Activated CD4-positive, alpha-beta T cell treated with anti-CD3 and anti-CD28 coated beads, Interleukin-2, amount 10 ng/mL, durations not matched to agents 7 days and 5 days (primary cell): ENCODE measurements around the gene ZNHIT3. TPM values are rescaled to one million over a fixed set of nuclear protein-coding genes. Genes with fewer than 3 reads are reported as not detected.

Experiments used
- CTCF ChIA-PET: fragments of 350-600 bp; sonication (Branson Sonifier 250); formaldehyde crosslinking; loops from one replicate; lab custom pipeline; 2021; ENCODE audit warnings: antibody characterized with exemption; lab: Charles Lee
- POLR2A ChIA-PET: fragments of 350-600 bp; sonication (Branson Sonifier 250); formaldehyde crosslinking; loops from one replicate; lab custom pipeline; 2021; ENCODE audit warnings: antibody characterized with exemption; lab: Charles Lee
- DNase-seq: peaks from one replicate; pipeline ENCODE4 v3.0.0-alpha.2; 2020
- H3K27ac Mint-ChIP-seq: one replicate; pipeline ENCODE4 v1.8.0; 2021; ENCODE audit warnings: mild to moderate bottlenecking, moderate library complexity, mixed read lengths
- H3K27me3 Mint-ChIP-seq: one replicate; pipeline ENCODE4 v1.8.0; 2021; ENCODE audit warnings: mixed read lengths
- H3K36me3 Mint-ChIP-seq: one replicate; pipeline ENCODE4 v1.8.0; 2021; ENCODE audit warnings: low read depth, mixed read lengths
- H3K4me1 Mint-ChIP-seq: one replicate; pipeline ENCODE4 v1.8.0; 2021; ENCODE audit warnings: mixed read lengths
- H3K4me3 Mint-ChIP-seq: one replicate; pipeline ENCODE4 v1.8.0; 2021; ENCODE audit warnings: mild to moderate bottlenecking, moderate library complexity, mixed read lengths
- H3K9me3 Mint-ChIP-seq: one replicate; pipeline ENCODE4 v1.8.0; 2021; ENCODE audit warnings: mixed read lengths
- total RNA-seq, 2 experiments: library from RNA; stranded (reverse); gene quantifications; one replicate each; pipeline ENCODE4 v1.2.3, GENCODE V29; 2021

ZNHIT3 gene
- total RNA-seq, 2 experiments from 2014 or later, result 35.2 to 36.0 TPM

DNA sequence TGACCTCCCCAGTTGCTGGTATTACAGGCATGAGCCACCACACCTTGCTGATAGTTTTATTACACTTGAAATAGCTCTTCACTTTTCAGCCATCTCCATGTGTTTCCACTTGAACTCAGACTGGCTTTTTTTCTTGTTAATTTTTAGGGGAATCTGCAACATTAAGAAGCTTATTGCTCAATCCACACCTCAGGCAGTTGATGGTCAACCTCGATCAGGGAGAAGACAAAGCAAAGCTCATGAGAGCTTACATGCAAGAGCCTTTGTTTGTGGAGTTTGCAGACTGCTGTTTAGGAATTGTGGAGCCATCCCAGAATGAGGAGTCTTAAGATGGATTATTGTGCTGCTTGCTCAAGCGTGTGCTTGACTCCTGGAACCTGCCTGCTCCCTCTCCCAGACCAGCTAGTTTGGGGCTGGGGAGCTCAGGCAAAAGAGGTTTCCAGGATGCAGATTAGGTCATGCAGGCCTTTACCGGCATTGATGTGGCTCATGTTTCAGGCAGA, 8.6 kb downstream of the ZNHIT3 start:
- ChIA-PET CTCF (no interaction called here), POLR2A (interaction anchor here (0.6 kb wide), 1 partner anchor 11 kb away, joined by 3 read pairs; no protein-coding TSS in a partner anchor)
- Mint-ChIP-seq H3K27me3 (no peaks in the 10 kb centered on the region), H3K27ac (no peak overlapping the region), H3K4me3 (no peak overlapping the region), H3K36me3 (peaks cover 50% of the 10 kb centered on the region), H3K4me1 (peaks cover 8% of the 10 kb centered on the region), H3K9me3 (no peaks in the 10 kb centered on the region)
- DNase-seq, result no peak

DNA sequence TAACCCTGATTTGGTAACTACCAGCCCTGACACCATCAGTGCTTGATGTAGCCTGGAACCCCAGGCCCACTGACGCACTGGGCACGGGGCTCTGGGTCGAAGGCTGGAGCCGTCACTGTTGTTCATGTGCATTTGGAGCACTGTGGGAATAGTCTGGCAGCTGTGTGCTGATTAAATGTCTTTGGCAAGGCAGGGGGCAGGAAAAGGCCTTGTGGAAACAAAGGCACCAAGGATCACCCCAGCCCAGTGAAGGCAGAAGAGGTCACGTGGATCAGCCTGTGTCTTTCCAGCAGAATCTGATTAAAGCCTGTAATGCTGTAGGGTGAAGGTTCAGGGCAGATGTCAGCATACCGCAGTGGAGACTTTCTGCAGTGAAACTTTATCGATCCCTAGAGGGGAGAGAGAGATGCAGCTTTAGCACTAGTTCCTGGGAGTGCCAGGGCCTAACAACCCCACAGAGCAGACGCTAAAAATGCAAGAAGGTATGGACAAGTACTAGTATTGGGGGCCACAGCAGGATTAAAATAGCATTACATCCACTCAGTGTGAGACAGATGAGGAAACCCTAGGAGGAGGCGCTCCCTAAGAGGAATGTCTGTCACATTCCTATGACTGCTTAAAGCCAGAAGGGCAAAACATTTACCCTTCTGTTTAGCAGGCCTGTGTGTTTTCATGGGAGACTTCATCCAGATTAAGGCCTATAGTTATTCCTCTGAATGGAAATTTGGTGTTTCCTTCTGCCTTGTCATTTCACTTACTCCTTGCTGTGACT, 9.7 kb downstream of the ZNHIT3 start:
- peaks cover 4% of the 10 kb centered on the region for H3K4me1 Mint-ChIP-seq
- no peak for DNase-seq
- POLR2A ChIA-PET, result no interaction called here
- H3K27me3 Mint-ChIP-seq, result no peaks in the 10 kb centered on the region
- no peak overlapping the region for H3K4me3 Mint-ChIP-seq
- CTCF ChIA-PET, result no interaction called here
- H3K9me3 Mint-ChIP-seq, result no peaks in the 10 kb centered on the region
- peaks cover 45% of the 10 kb centered on the region for H3K36me3 Mint-ChIP-seq
- H3K27ac Mint-ChIP-seq, result peak overlapping the region; percentile 64

DNA sequence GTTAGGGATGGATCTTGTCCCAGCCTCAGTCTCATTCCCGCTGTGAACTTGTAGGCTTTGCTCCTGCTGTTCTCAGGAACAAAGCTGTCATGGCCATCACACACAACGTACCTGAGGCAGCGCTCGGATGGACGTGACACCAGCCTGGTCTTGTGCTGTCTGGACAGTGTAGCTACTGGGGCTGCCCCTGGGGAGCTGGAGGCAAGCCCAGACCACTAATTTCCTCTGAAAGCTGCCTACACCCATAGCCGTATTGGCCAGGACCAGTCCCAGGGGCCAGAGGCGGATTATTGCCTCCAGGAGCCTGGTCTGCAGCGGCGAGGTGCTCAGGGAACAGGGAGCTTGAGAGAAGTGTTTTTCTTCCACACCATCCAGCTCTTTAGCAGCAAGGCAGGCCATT, 11.7 kb downstream of the ZNHIT3 start:
- Mint-ChIP-seq H3K27me3 (no peaks in the 10 kb centered on the region), H3K36me3 (peaks cover 31% of the 10 kb centered on the region), H3K4me3 (no peak overlapping the region), H3K27ac (no peak overlapping the region), H3K4me1 (no peaks in the 10 kb centered on the region), H3K9me3 (no peaks in the 10 kb centered on the region)
- ChIA-PET CTCF (interaction anchor here (0.9 to 1.3 kb wide), 2 partner anchors 10 to 15 kb away, joined by 3 read pairs; no protein-coding TSS in a partner anchor), POLR2A (interaction anchor here (0.6 kb wide), 2 partner anchors 9 to 12 kb away, joined by 3 to 5 read pairs; partner anchors contain the start of gene ZNHIT3)
- no peak for DNase-seq

GRCh38 chr17:36498560-36499300, 12.2 kb downstream of the ZNHIT3 start:
- H3K27me3 Mint-ChIP-seq, result no peaks in the 10 kb centered on the region
- H3K9me3 Mint-ChIP-seq, result no peaks in the 10 kb centered on the region
- POLR2A ChIA-PET, result interaction anchor here (0.6 kb wide), 2 partner anchors 9 to 12 kb away, joined by 3 to 5 read pairs; partner anchors contain the start of gene ZNHIT3
- CTCF ChIA-PET, result interaction anchor here (0.9 to 1.3 kb wide), 3 partner anchors 10 to 15 kb away, joined by 3 to 6 read pairs (median 3); no protein-coding TSS in a partner anchor
- H3K4me1 Mint-ChIP-seq, result no peaks in the 10 kb centered on the region
- H3K4me3 Mint-ChIP-seq, result no peak overlapping the region
- H3K36me3 Mint-ChIP-seq, result peaks cover 34% of the 10 kb centered on the region
- DNase-seq, result no peak
- H3K27ac Mint-ChIP-seq, result no peak overlapping the region

DNA sequence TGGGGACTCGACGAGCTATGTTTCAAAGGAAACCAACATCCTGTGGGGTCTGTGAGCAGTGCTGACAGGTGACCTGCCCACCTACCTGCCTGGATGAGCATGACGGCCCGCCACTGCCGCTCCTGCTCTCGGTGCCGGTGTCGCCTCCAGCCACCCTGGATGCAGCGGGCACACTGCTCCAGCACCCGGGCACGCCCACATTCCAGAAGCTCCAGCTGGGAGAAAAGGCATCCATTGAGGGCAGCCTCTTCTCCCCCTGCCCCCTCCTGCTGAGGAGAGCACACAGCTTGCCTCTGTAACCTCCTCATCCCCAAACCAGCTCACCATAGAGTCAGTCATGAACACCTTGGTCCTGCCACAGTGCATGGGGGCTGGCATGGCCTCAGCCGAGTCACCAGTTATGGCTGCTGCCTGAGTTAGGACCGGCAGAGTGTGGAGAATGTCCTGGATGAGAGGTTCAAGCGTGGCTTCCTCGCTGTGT, 14.3 kb downstream of the ZNHIT3 start:
- H3K4me3 Mint-ChIP-seq, result no peak overlapping the region
- peaks cover 27% of the 10 kb centered on the region for H3K36me3 Mint-ChIP-seq
- no peaks in the 10 kb centered on the region for H3K4me1 Mint-ChIP-seq
- CTCF ChIA-PET, result interaction anchor here (1.1 to 1.4 kb wide), 2 partner anchors 18 to 19 kb away, joined by 4 read pairs; no protein-coding TSS in a partner anchor
- POLR2A ChIA-PET, result no interaction called here
- DNase-seq, result no peak
- no peaks in the 10 kb centered on the region for H3K9me3 Mint-ChIP-seq
- H3K27ac Mint-ChIP-seq, result no peak overlapping the region
- no peaks in the 10 kb centered on the region for H3K27me3 Mint-ChIP-seq

GRCh38 chr17:36501351-36501750, 14.9 kb downstream of the ZNHIT3 start:
- Mint-ChIP-seq H3K4me3 (no peak overlapping the region), H3K4me1 (no peaks in the 10 kb centered on the region), H3K27ac (no peak overlapping the region), H3K9me3 (no peaks in the 10 kb centered on the region), H3K27me3 (no peaks in the 10 kb centered on the region), H3K36me3 (peaks cover 23% of the 10 kb centered on the region)
- no peak for DNase-seq
- ChIA-PET CTCF (interaction anchor here (1.4 kb wide), 1 partner anchor 18 kb away, joined by 4 read pairs; no protein-coding TSS in a partner anchor), POLR2A (no interaction called here)

- Mint-ChIP-seq H3K9me3 (no peaks in the 10 kb centered on the region), H3K27ac (no peak overlapping the region), H3K36me3 (peaks cover 24% of the 10 kb centered on the region), H3K4me1 (no peaks in the 10 kb centered on the region), H3K27me3 (no peaks in the 10 kb centered on the region), H3K4me3 (no peak overlapping the region)
- POLR2A ChIA-PET, result no interaction called here
- CTCF ChIA-PET, result no interaction called here
- no peak for DNase-seq
These were observed 15.5 kb downstream of the ZNHIT3 start for GRCh38 chr17:36501963-36502362.

DNA sequence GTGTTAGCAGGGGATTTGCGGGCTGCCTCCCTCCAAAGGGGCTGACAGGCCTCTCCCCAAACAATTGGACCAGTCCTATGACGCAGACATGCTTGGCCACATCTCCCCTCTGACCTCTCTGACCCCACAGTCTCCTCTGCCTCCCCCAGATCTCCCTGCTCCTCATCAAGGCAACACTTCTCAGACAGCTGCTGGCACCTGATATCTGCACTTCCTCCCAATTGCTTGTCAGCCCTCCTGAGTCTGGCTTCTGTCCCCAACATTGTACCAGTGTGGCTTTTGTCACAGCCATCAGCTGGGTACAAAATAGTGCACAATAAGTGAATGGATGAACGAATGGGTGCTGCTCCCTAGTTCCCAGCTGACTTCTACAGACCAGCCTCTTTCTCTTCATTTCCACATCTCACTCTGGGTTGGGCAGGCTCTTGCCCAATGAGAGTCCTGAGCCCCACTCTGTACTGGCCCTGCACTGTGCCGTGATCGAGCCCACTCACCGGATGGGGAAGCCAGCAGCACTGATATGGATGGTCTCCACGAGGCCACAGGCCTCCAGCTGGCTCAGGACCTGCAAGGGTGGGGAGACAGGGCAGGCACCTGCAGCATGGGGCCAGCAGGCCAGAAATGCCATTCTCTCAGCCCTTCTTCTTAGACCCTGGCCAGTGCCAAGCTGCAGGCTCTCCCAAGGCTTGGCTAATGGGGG, 17.1 kb downstream of the ZNHIT3 start:
- Mint-ChIP-seq H3K4me3 (no peak overlapping the region), H3K36me3 (peaks cover 20% of the 10 kb centered on the region), H3K27me3 (no peaks in the 10 kb centered on the region), H3K9me3 (no peaks in the 10 kb centered on the region), H3K4me1 (no peaks in the 10 kb centered on the region), H3K27ac (no peak overlapping the region)
- DNase-seq, result no peak
- ChIA-PET CTCF (interaction anchor here (0.5 to 0.9 kb wide), 2 partner anchors 31 to 840 kb away, joined by 3 read pairs; partner anchors contain the start of genes MYO19 and PIGW), POLR2A (no interaction called here)

GRCh38 chr17:36504156-36504545, 17.7 kb downstream of the ZNHIT3 start:
- POLR2A ChIA-PET, result no interaction called here
- Mint-ChIP-seq H3K36me3 (peaks cover 17% of the 10 kb centered on the region), H3K27ac (no peak overlapping the region), H3K9me3 (no peaks in the 10 kb centered on the region), H3K27me3 (no peaks in the 10 kb centered on the region), H3K4me3 (no peak overlapping the region), H3K4me1 (no peaks in the 10 kb centered on the region)
- DNase-seq, result no peak
- CTCF ChIA-PET, result interaction anchor here (0.5 to 0.9 kb wide), 3 partner anchors 31 to 840 kb away, joined by 3 read pairs; partner anchors contain the start of genes MYO19 and PIGW

DNA sequence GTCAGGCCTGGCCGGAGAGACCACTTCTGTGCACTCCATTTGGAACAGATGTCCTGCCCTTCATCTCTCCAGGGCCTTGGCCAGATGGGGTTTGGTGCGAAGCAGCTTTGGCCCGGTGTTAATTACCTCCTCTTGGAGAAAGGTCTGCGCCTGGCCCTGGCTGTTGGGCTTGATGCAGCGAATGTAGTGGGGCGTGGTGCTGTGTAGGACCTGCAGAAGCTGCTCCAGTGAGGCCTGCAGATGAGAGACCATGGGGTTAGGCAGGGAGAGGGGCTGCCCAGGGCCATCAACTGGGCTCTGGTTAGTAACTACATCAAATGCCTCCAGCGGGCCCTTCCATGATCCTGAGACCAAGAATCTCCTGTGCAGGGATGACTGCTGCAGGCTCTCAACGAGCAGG, 18.7 kb downstream of the ZNHIT3 start:
- H3K36me3 Mint-ChIP-seq, result peaks cover 16% of the 10 kb centered on the region

DNA sequence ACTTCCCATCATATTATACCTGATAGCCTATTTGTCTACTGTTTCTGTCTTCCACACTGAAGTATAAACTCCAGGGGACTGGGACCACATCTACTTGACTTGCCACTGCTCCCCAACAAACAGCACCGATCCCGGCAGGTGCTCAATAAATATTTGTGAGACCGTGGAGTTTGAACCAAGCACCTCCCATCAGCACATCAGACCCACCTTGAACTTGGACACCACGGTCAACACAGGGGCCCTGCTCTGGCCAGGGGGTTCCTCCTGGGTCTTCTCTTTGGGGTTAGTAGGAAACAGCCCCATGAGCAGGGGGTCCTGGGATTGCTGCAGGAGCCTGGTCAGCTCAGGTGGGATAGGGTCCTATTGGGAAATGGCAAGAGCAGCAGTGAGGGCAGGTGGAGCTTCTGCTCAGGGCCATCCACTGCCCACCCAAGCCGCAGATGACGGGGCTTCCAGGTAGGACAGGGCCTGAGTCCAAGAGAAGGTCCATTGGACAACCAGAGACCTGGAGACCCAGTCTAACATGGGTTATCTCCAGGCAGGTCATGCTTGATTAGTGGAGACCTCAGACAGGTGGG, 19.9 kb downstream of the ZNHIT3 start:
- ChIA-PET POLR2A (interaction anchor here (0.7 kb wide), 1 partner anchor 12 kb away, joined by 3 read pairs; no protein-coding TSS in a partner anchor), CTCF (interaction anchor here (1.4 kb wide), 1 partner anchor 12 kb away, joined by 3 read pairs; no protein-coding TSS in a partner anchor)
- H3K4me1 Mint-ChIP-seq, result no peaks in the 10 kb centered on the region
- no peaks in the 10 kb centered on the region for H3K27me3 Mint-ChIP-seq
- H3K27ac Mint-ChIP-seq, result no peak overlapping the region
- DNase-seq, result no peak
- peaks cover 23% of the 10 kb centered on the region for H3K36me3 Mint-ChIP-seq
- no peak overlapping the region for H3K4me3 Mint-ChIP-seq
- H3K9me3 Mint-ChIP-seq, result no peaks in the 10 kb centered on the region

More for the DNA sequence above, 18.7 kb downstream of the ZNHIT3 start:
- CTCF ChIA-PET, result interaction anchor here (1.4 kb wide), 1 partner anchor 11 kb away, joined by 3 read pairs; no protein-coding TSS in a partner anchor
- H3K27me3 Mint-ChIP-seq, result no peaks in the 10 kb centered on the region
- H3K4me3 Mint-ChIP-seq, result no peak overlapping the region
- no peak for DNase-seq
- H3K4me1 Mint-ChIP-seq, result no peaks in the 10 kb centered on the region
- POLR2A ChIA-PET, result no interaction called here
- H3K9me3 Mint-ChIP-seq, result no peaks in the 10 kb centered on the region
- no peak overlapping the region for H3K27ac Mint-ChIP-seq

GRCh38 chr17:36506831-36507230, 20.4 kb downstream of the ZNHIT3 start:
- DNase-seq, result no peak
- POLR2A ChIA-PET, result no interaction called here
- Mint-ChIP-seq H3K27ac (no peak overlapping the region), H3K4me1 (no peaks in the 10 kb centered on the region), H3K9me3 (no peaks in the 10 kb centered on the region), H3K36me3 (peaks cover 24% of the 10 kb centered on the region), H3K4me3 (no peak overlapping the region), H3K27me3 (no peaks in the 10 kb centered on the region)
- CTCF ChIA-PET, result no interaction called here
